ENCODE data around the gene CHCHD1. TPM values are rescaled to one million over a fixed set of nuclear protein-coding genes. Genes with fewer than 3 reads are reported as not detected.

CHCHD1 gene
- total RNA-seq (2013), result 34.0 TPM
- 10 to 100 TPM; 15.0 to 85.0 (median 72.3) TPM for polyA plus RNA-seq
- 7.9 and 8.8 TPM in 2 replicates for polyA minus RNA-seq
- 3.9 to 11.1 (median 6.2) reads per million in 11 experiments for total RNA-seq

DNA sequence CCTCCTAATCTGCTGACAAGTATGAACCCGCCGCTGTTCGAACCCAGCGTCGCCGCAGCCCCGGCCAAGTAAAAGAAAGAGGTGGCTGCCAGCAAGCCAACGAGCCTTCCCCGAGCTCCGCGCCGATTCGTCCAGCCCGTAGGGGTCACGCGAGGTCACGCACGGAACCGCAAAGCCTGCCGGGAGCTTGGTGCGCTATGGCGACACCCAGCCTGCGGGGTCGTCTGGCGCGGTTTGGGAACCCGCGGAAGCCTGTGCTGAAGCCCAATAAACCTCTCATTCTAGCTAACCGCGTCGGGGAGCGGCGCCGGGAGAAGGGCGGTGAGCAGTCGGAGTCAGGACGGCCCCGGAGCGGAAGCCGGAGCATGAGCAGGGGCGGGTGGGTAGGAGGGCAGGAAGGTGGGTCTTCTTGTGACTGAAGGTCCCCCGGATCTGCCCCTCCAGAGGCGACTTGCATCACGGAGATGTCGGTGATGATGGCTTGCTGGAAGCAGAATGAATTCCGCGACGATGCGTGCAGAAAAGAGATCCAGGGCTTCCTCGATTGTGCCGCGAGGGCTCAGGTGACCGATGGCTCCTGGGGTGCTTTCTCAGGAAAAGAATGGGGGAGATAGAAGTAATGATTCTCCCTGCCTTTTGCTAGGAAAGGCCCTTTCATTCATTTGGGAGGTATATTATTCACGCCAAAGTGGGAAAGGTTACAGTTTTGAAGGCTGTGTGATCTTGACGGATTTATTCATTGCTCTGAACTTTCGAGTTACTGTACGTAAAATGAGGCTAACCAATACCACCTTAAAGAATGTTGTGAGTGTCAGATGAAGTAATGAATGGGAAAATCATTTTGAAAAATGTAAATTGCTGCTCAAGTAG, at the start of gene CHCHD1:
Gene CHCHD1 (plus strand): TSS at position 170 of the 870 bp plus-strand sequence. CDS start 28 bp downstream, at position 198.
- H3K4me3 Mint-ChIP-seq, result peak within 1 kb of the TSS; percentile 99
- H3K4me1 ChIP-seq (ENCODE audit: control insufficient read depth in 1 of 2, insufficient read depth in 2 of 2, low read length in 2 of 2), result peaks cover 38 to 42% of the 10 kb centered on the region in 2 donors
- H3K36me3 Mint-ChIP-seq, result peaks cover 14 to 29% of the 10 kb centered on the region in 2 donors
- H3K9me3 ChIP-seq (replicated peaks in 1 of 2; ENCODE audit: control insufficient read depth in 1 of 2, insufficient read depth in 1 of 2, low read length in 2 of 2), result no peaks in the 10 kb centered on the region
- peak; percentile 78 to 82 (median 80) for DNase-seq
- no peaks in the 10 kb centered on the region for H3K27me3 ChIP-seq (ENCODE audit: control insufficient read depth in 2 of 2, insufficient read depth in 2 of 2, low read length in 2 of 2)
- H3K9me3 Mint-ChIP-seq, result peaks cover 0 to 2% (median 0%) of the 10 kb centered on the region in 7 donors
- H3K27me3 Mint-ChIP-seq (ENCODE audit: low read depth in 3 of 3), result no peaks in the 10 kb centered on the region
- under 1% methylated on average over 41 of the region's 57 CpGs for WGBS (ENCODE audit: insufficient coverage)
- H3K4me2 ChIP-seq (replicated peaks; ENCODE audit: extremely low read depth, low read length, poor library complexity, severe bottlenecking), result peak within 1 kb of the TSS; percentile 85
- TF ChIP-seq, protein P1, sequence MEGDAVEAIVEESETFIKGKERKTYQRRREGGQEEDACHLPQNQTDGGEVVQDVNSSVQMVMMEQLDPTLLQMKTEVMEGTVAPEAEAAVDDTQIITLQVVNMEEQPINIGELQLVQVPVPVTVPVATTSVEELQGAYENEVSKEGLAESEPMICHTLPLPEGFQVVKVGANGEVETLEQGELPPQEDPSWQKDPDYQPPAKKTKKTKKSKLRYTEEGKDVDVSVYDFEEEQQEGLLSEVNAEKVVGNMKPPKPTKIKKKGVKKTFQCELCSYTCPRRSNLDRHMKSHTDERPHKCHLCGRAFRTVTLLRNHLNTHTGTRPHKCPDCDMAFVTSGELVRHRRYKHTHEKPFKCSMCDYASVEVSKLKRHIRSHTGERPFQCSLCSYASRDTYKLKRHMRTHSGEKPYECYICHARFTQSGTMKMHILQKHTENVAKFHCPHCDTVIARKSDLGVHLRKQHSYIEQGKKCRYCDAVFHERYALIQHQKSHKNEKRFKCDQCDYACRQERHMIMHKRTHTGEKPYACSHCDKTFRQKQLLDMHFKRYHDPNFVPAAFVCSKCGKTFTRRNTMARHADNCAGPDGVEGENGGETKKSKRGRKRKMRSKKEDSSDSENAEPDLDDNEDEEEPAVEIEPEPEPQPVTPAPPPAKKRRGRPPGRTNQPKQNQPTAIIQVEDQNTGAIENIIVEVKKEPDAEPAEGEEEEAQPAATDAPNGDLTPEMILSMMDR (IDR thresholded peaks at IDR 0.05), result no peak
- H2AFZ ChIP-seq (ENCODE audit: insufficient read depth, low read depth, low read length, poor library complexity, severe bottlenecking), result peak within 1 kb of the TSS; percentile 94
- intact Hi-C loops (cut with micrococcal nuclease), result loop anchor here in 1 of 2 donors (5.0 kb wide), 1 partner anchor 40 kb away; the partner anchor contains the start of gene SEC24C
- peaks cover 34% of the 10 kb centered on the region for H3K4me1 Mint-ChIP-seq
- H3K36me3 ChIP-seq (replicated peaks in 1 of 2; ENCODE audit: control insufficient read depth in 1 of 2, insufficient read depth in 2 of 2, low read length in 2 of 2), result peaks cover 14 to 25% of the 10 kb centered on the region in 2 donors
- peaks cover 87% of the 10 kb centered on the region for H3K79me2 ChIP-seq (ENCODE audit: insufficient read depth, low read length)
- peak within 1 kb of the TSS; percentile 90 for H3K9ac ChIP-seq (ENCODE audit: insufficient read depth, low read length, poor library complexity, severe bottlenecking)
- peak within 1 kb of the TSS; percentile 94 to 98 (median 97) for H3K27ac Mint-ChIP-seq
- H3K27ac ChIP-seq (ENCODE audit: low read depth in 1 of 2, low read length in 2 of 2), result peak within 1 kb of the TSS; percentile 76 to 89
- H4K20me1 ChIP-seq (ENCODE audit: insufficient read depth, low read length), result peaks cover 18% of the 10 kb centered on the region
- peak within 1 kb of the TSS; percentile 84 to 89 (median 89) for H3K4me3 ChIP-seq (replicated peaks in 1 of 3; ENCODE audit: low read depth in 2 of 3, low read length in 3 of 3)

DNA sequence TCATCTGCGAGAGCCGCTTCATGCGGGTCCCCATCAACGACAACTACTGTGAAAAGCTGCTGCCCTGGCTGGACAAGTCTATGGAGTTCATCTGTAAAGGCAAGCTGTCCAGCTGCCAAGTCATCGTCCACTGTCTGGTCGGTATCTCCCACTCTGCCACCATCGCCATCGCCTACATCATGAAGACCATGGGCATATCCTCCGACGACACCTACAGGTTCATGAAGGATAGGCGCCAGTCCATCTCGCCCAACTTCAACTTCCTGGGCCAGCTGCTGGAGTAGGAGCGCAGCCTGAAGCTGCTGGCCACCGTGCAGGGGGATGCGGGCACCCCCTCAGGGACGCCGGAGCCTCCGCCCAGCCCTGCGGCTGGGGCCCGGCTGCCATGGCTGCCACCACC, 49.4 kb upstream of the CHCHD1 start:
- Histone ChIP-seq H3K27ac (ENCODE audit: low read depth in 1 of 2, low read length in 2 of 2) (no peak overlapping the region), H2AFZ (ENCODE audit: insufficient read depth, low read depth, low read length, poor library complexity, severe bottlenecking) (no peak overlapping the region), H3K36me3 (replicated peaks in 1 of 2; ENCODE audit: control insufficient read depth in 1 of 2, insufficient read depth in 2 of 2, low read length in 2 of 2) (peaks cover 19 to 39% of the 10 kb centered on the region in 2 donors), H3K9ac (ENCODE audit: insufficient read depth, low read length, poor library complexity, severe bottlenecking) (no peak overlapping the region), H3K79me2 (ENCODE audit: insufficient read depth, low read length) (peaks cover 40% of the 10 kb centered on the region), H3K4me3 (replicated peaks in 1 of 3; ENCODE audit: low read depth in 2 of 3, low read length in 3 of 3) (no peak overlapping the region), H4K20me1 (ENCODE audit: insufficient read depth, low read length) (no peaks in the 10 kb centered on the region), H3K4me1 (ENCODE audit: control insufficient read depth in 1 of 2, insufficient read depth in 2 of 2, low read length in 2 of 2) (peaks cover 5 to 11% of the 10 kb centered on the region in 2 donors), H3K4me2 (replicated peaks; ENCODE audit: extremely low read depth, low read length, poor library complexity, severe bottlenecking) (no peak overlapping the region), H3K9me3 (replicated peaks in 1 of 2; ENCODE audit: control insufficient read depth in 1 of 2, insufficient read depth in 1 of 2, low read length in 2 of 2) (no peaks in the 10 kb centered on the region), H3K27me3 (ENCODE audit: control insufficient read depth in 2 of 2, insufficient read depth in 2 of 2, low read length in 2 of 2) (no peaks in the 10 kb centered on the region)
- WGBS (ENCODE audit: insufficient coverage), result 97% methylated on average over 20 of the region's 20 CpGs
- Mint-ChIP-seq H3K36me3 (peaks cover 22 to 28% of the 10 kb centered on the region in 2 donors), H3K27me3 (ENCODE audit: low read depth in 3 of 3) (peaks cover 0 to 1% (median 0%) of the 10 kb centered on the region in 3 donors), H3K4me3 (no peak overlapping the region), H3K9me3 (peaks cover 0 to 2% (median 0%) of the 10 kb centered on the region in 7 donors), H3K4me1 (peaks cover 8% of the 10 kb centered on the region), H3K27ac (peak overlapping the region in 1 of 7 donors; percentile 26)
- intact Hi-C loops (cut with micrococcal nuclease), result no loop called here
- no peak for DNase-seq
- TF ChIP-seq, protein P1 (IDR thresholded peaks at IDR 0.05), result no peak
